Thyroid gland (tissue), 4 donors: ENCODE measurements around the gene DDRGK1. TPM values are rescaled to one million over a fixed set of nuclear protein-coding genes. Genes with fewer than 3 reads are reported as not detected.

Experiments
- DNase-seq, 2 donors: peaks; one replicate each; pipeline ENCODE4 v3.0.0-alpha.2; 2019
- H3K27ac ChIP-seq, 3 donors: fragments of 200-600 bp; sonication (generic); 1 replicate in 2 of 3; 2 replicates in 1 of 3; pipeline ENCODE4 v1.5.1; 2016 to 2019; ENCODE audit warnings: mild to moderate bottlenecking in 1 of 3, moderate library complexity in 1 of 3
- H3K27me3 ChIP-seq: fragments of 200-600 bp; sonication (generic); one replicate; pipeline ENCODE4 v1.5.1; 2019
- H3K36me3 ChIP-seq, 2 donors: fragments of 200-600 bp; sonication (generic); one replicate each; pipeline ENCODE4 v1.5.1; 2016 to 2019
- H3K4me1 ChIP-seq, 2 donors: fragments of 200-600 bp; sonication (generic); one replicate each; pipeline ENCODE4 v1.5.1; 2017 to 2019
- H3K4me3 ChIP-seq, 3 donors: fragments of 200-600 bp; sonication (generic); replicated peaks in 1 of 3; 1 replicate in 2 of 3; 2 replicates in 1 of 3; pipeline ENCODE4 v1.5.1; 2016; ENCODE audit warnings: mild to moderate bottlenecking in 1 of 3
- H3K9me3 ChIP-seq: fragments of 200-600 bp; sonication (generic); one replicate; pipeline ENCODE4 v1.5.1; 2017
- CTCF ChIP-seq, 6 experiments: fragments of 200-600 bp in 3 of 6; fragments of 450-650 bp in 3 of 6; sonication (generic) in 3 of 6; IDR thresholded peaks; one replicate each; pipeline ENCODE4 v1.5.1; 2016 to 2019; ENCODE audit warnings: antibody characterized with exemption in 6 of 6, mild to moderate bottlenecking in 2 of 6, inconsistent platforms in 1 of 6, moderate library complexity in 1 of 6
- POLR2A ChIP-seq, 2 donors: fragments of 450-650 bp; IDR thresholded peaks; one replicate each; pipeline ENCODE4 v1.6.1; 2017; ENCODE audit warnings: antibody characterized with exemption in 2 of 2, mild to moderate bottlenecking in 2 of 2, moderate library complexity in 1 of 2
- WGBS, 2 donors: methylation state at CpG; one replicate each; pipeline ENCODE4 v1.1.5; 2017; 5-methylcytosine and 5-hydroxymethylcytosine counted together
- intact Hi-C: fragments of 100-400 bp; cut with DNase I; formaldehyde crosslinking; loops from one replicate; pipeline ENCODE4 v1.15.1; 2023
- total RNA-seq, 4 donors: library from RNA; depleted of rRNA; stranded (reverse); fragments of >200 nt; gene quantifications; one replicate each; pipeline ENCODE4 v1.2.3, GENCODE V29; 2016

Gene DDRGK1
- total RNA-seq, 4 donors from 2014 or later, result 95.5 to 136 (median 126) TPM

GRCh38 chr20:3202965-3203314 is 1.5 kb downstream of the DDRGK1 start:
- peaks cover 16 to 17% of the 10 kb centered on the region in 2 donors for H3K36me3 ChIP-seq
- DNase-seq, result no peak
- peak overlapping the region; percentile 39 to 58 (median 55) for H3K4me3 ChIP-seq
- peak overlapping the region; percentile 20 to 96 (median 95) for H3K27ac ChIP-seq
- no peaks in the 10 kb centered on the region for H3K9me3 ChIP-seq
- TF ChIP-seq CTCF (IDR thresholded peaks at IDR 0.05) (no peak), POLR2A (IDR thresholded peaks at IDR 0.05) (no peak)
- WGBS, 2 donors, result 44 to 53% methylated on average over 3 to 9 of the region's 9 CpGs
- H3K27me3 ChIP-seq, result no peaks in the 10 kb centered on the region
- H3K4me1 ChIP-seq, result peaks cover 8 to 13% of the 10 kb centered on the region in 2 donors
- intact Hi-C loops, result loop anchor here (10.0 kb wide), 1 partner anchor 202 kb away; the partner anchor contains the start of gene DNAAF9

- peaks cover 22 to 24% of the 10 kb centered on the region in 2 donors for H3K36me3 ChIP-seq
- intact Hi-C loops, result loop anchor here (10.0 kb wide), 1 partner anchor 205 kb away; the partner anchor contains the start of gene DNAAF9
- 92 to 94% methylated on average over 25 to 27 of the region's 27 CpGs for WGBS, 2 donors
- no peak overlapping the region for H3K27ac ChIP-seq
- DNase-seq, result no peak
- TF ChIP-seq CTCF (IDR thresholded peaks at IDR 0.05) (no peak), POLR2A (IDR thresholded peaks at IDR 0.05) (no peak)
- H3K9me3 ChIP-seq, result no peaks in the 10 kb centered on the region
- H3K4me3 ChIP-seq, result no peak overlapping the region
- peaks cover 8 to 13% of the 10 kb centered on the region in 2 donors for H3K4me1 ChIP-seq
- H3K27me3 ChIP-seq, result no peaks in the 10 kb centered on the region
Measured at GRCh38 chr20:3199976-3200755, 4.3 kb downstream of the DDRGK1 start.

- Histone ChIP-seq H3K27me3 (no peaks in the 10 kb centered on the region), H3K27ac (no peak overlapping the region), H3K36me3 (peaks cover 30 to 31% of the 10 kb centered on the region in 2 donors), H3K4me3 (no peak overlapping the region), H3K9me3 (no peaks in the 10 kb centered on the region), H3K4me1 (peaks cover 8 to 13% of the 10 kb centered on the region in 2 donors)
- 47 to 68% methylated on average over 2 of the region's 2 CpGs for WGBS, 2 donors
- TF ChIP-seq CTCF (IDR thresholded peaks at IDR 0.05) (no peak), POLR2A (IDR thresholded peaks at IDR 0.05) (no peak)
- DNase-seq, result no peak
- intact Hi-C loops, result no loop called here
Measured at GRCh38 chr20:3199206-3199605, 5.3 kb downstream of the DDRGK1 start.

- intact Hi-C loops, result loop anchor here (2.0 kb wide), 1 partner anchor 29 kb away; no protein-coding TSS in a partner anchor
- TF ChIP-seq CTCF (IDR thresholded peaks at IDR 0.05), result no peak
- TF ChIP-seq POLR2A (IDR thresholded peaks at IDR 0.05), result no peak
- H3K4me3 ChIP-seq, result no peak overlapping the region
- WGBS, 2 donors, result 93 to 95% methylated on average over 7 of the region's 7 CpGs
- no peak overlapping the region for H3K27ac ChIP-seq
- DNase-seq, result no peak
- H3K27me3 ChIP-seq, result no peaks in the 10 kb centered on the region
- no peaks in the 10 kb centered on the region for H3K4me1 ChIP-seq
- no peaks in the 10 kb centered on the region for H3K9me3 ChIP-seq
- peaks cover 49 to 61% of the 10 kb centered on the region in 2 donors for H3K36me3 ChIP-seq
Measured at GRCh38 chr20:3195590-3196237, 8.8 kb downstream of the DDRGK1 start.
